ENCODE data around the gene FIBP. TPM values are rescaled to one million over a fixed set of nuclear protein-coding genes. Genes with fewer than 3 reads are reported as not detected.

FIBP gene
- total RNA-seq, 1 experiment from 2014 or later = 93.1 TPM

GRCh38 chr11:65918211-65919140 is 30.2 kb upstream of the FIBP start, which contains the start of gene C11orf68:
TSS of gene C11orf68 (minus strand) at chr11:65919062. CDS start at chr11:65919031, 31 bp downstream.
- peaks cover 18% of the 10 kb centered on the region for H3K4me1 Mint-ChIP-seq
- H3K27me3 Mint-ChIP-seq (ENCODE audit: low read depth) = peaks cover 3% of the 10 kb centered on the region; the same call in 1 of the 2 replicates
- peaks cover 12% of the 10 kb centered on the region for H3K36me3 Mint-ChIP-seq
- peak within 1 kb of the TSS; percentile 83 for H3K4me3 Mint-ChIP-seq
- POLR2A ChIA-PET = interaction anchor here (1.1 to 1.6 kb wide), 3 partner anchors 27 to 60 kb away, joined by 3 to 12 read pairs (median 4); partner anchors contain the start of genes CCDC85B, CFL1 and FIBP
- peak within 1 kb of the TSS; percentile 11 for H3K27ac Mint-ChIP-seq
- no peaks in the 10 kb centered on the region for H3K9me3 Mint-ChIP-seq
- CTCF ChIA-PET = interaction anchor here (1.0 to 2.3 kb wide), 5 partner anchors 14 to 104 kb away, joined by 3 to 23 read pairs (median 3); partner anchors contain the start of genes CCDC85B and FIBP
- TF ChIP-seq FOXK1 (CRISPR knock-in tag; IDR thresholded peaks at IDR 0.05) (no peak), ARID4B (CRISPR knock-in tag; IDR thresholded peaks at IDR 0.05; ENCODE audit: borderline replicate concordance) (no peak; the same call in 1 of the 2 replicates), CBFB (CRISPR knock-in tag; IDR thresholded peaks at IDR 0.05; ENCODE audit: low read depth) (peak; percentile 6; the same call in 1 of the 2 replicates), OVOL2 (CRISPR knock-in tag; IDR thresholded peaks at IDR 0.05; ENCODE audit: borderline replicate concordance) (peak; percentile 20; the same call in 1 of the 2 replicates), TP53 (CRISPR knock-in tag; IDR thresholded peaks at IDR 0.05) (0 out of 2 replicates have a peak, but pooled peaks have one; percentile 10), MAX (CRISPR knock-in tag; IDR thresholded peaks at IDR 0.05) (peak; percentile 2; the same call in 1 of the 2 replicates), ZBTB43 (CRISPR knock-in tag; IDR thresholded peaks at IDR 0.05) (0 out of 2 replicates have a peak, but pooled peaks have one; percentile 40)
- ATAC-seq (peak; percentile 9), DNase-seq (ENCODE audit: low spot score) (peak; percentile 32)

- ChIA-PET POLR2A (interaction anchor here (1.1 to 1.6 kb wide), 3 partner anchors 26 to 59 kb away, joined by 3 to 12 read pairs (median 4); partner anchors contain the start of genes CCDC85B, CFL1 and FIBP), CTCF (interaction anchor here (1.0 to 2.3 kb wide), 5 partner anchors 15 to 105 kb away, joined by 3 to 23 read pairs (median 3); partner anchors contain the start of genes CCDC85B and FIBP)
- ATAC-seq (no peak), DNase-seq (ENCODE audit: low spot score) (no peak)
- peak overlapping the region; percentile 83 for H3K4me3 Mint-ChIP-seq
- H3K4me1 Mint-ChIP-seq = peaks cover 18% of the 10 kb centered on the region
- 0 out of 2 replicates have a peak, but pooled peaks have one; percentile 21 for TF ChIP-seq RELA (CRISPR knock-in tag; IDR thresholded peaks at IDR 0.05; ENCODE audit: borderline replicate concordance)
- 0 out of 2 replicates have a peak, but pooled peaks have one; percentile 3 for TF ChIP-seq MAX (CRISPR knock-in tag; IDR thresholded peaks at IDR 0.05)
- TF ChIP-seq TEAD4 (CRISPR knock-in tag; IDR thresholded peaks at IDR 0.05) = no peak
- no peaks in the 10 kb centered on the region for H3K9me3 Mint-ChIP-seq
- H3K27me3 Mint-ChIP-seq (ENCODE audit: low read depth) = peaks cover 3% of the 10 kb centered on the region; the same call in 1 of the 2 replicates
- no peak overlapping the region for H3K27ac Mint-ChIP-seq
- H3K36me3 Mint-ChIP-seq = peaks cover 7% of the 10 kb centered on the region
Measured at GRCh38 chr11:65917434-65918210, 29.4 kb upstream of the FIBP start.

- CTCF ChIA-PET = interaction anchor here (2.3 kb wide), 1 partner anchor 27 kb away, joined by 23 read pairs; the partner anchor contains the start of genes CCDC85B and FIBP
- Mint-ChIP-seq H3K4me1 (peaks cover 18% of the 10 kb centered on the region), H3K27ac (no peak overlapping the region)
- TF ChIP-seq RELA (CRISPR knock-in tag; IDR thresholded peaks at IDR 0.05; ENCODE audit: borderline replicate concordance) = no peak
- TF ChIP-seq ZNF263 (CRISPR knock-in tag; IDR thresholded peaks at IDR 0.05; ENCODE audit: low read depth) = no peak
- TF ChIP-seq ZNF281 (CRISPR knock-in tag; IDR thresholded peaks at IDR 0.05) = no peak
- no peak for TF ChIP-seq MYBL2 (CRISPR knock-in tag; IDR thresholded peaks at IDR 0.05)
- TF ChIP-seq ZNF396 (CRISPR knock-in tag; IDR thresholded peaks at IDR 0.05; ENCODE audit: borderline replicate concordance) = no peak
- no peak for TF ChIP-seq ZNF416 (CRISPR knock-in tag; IDR thresholded peaks at IDR 0.05)
- TF ChIP-seq ZNF423 (CRISPR knock-in tag; IDR thresholded peaks at IDR 0.05) = no peak
Measured at GRCh38 chr11:65917077-65917433, 28.8 kb upstream of the FIBP start.

More at GRCh38 chr11:65917077-65917433, 28.8 kb upstream of the FIBP start:
- peaks cover 3% of the 10 kb centered on the region; the same call in 1 of the 2 replicates for H3K27me3 Mint-ChIP-seq (ENCODE audit: low read depth)
- POLR2A ChIA-PET = interaction anchor here (1.3 to 1.6 kb wide), 2 partner anchors 26 to 59 kb away, joined by 3 to 12 read pairs; partner anchors contain the start of genes CCDC85B and CFL1
- peak overlapping the region; percentile 50 for H3K4me3 Mint-ChIP-seq
- ATAC-seq (no peak), DNase-seq (ENCODE audit: low spot score) (no peak)
- peaks cover 1% of the 10 kb centered on the region for H3K36me3 Mint-ChIP-seq
- H3K9me3 Mint-ChIP-seq = no peaks in the 10 kb centered on the region
